NCI-H2081 (cell line): ENCODE results near the gene CIITA.
"Not testable (repeated sequence)": the region's sequence is repeated elsewhere in the genome, so short reads cannot be mapped to it uniquely, and the experiment has no call there.

Experiments used
- DNase-seq, 2 experiments: peaks; one replicate each; lab custom pipeline; 2025; lab: John Stamatoyannopoulos, UW

CIITA gene

DNA sequence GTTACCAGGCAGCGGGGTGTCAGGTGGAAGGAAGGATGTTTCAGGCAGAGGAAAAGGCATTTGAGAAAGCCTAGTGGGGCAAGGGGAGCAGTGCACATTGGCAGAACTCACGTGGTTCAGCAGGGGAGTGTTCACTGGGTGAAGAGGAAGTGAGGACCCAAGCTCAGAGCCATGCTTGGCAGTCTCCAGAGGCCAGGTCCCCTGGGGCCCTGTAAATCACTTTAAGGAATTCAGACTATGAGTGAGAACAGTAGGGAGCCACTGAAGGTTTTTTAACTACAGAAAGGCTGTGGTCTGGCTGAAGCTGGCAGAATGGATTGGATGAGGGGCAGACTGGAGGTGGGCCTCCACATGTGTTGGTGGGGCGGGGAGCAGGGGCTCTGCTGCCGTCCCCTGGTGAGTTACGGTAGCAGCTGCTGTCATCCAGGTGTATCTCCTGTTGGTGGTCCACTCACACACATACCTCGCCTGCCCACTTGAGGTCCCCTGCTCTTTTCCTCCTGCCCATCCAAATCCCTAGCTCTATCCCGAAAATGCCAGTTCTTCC, 72.5 kb downstream of the CIITA start:
- no peak for DNase-seq

- DNase-seq, result no peak
Measured at GRCh38 chr16:10950393-10950792, 73.4 kb downstream of the CIITA start.

- peak in 1 of 2 experiments; percentile 23 for DNase-seq
Measured at GRCh38 chr16:10951026-10951425, 74.0 kb downstream of the CIITA start.

GRCh38 chr16:10954903-10955302, 77.9 kb downstream of the CIITA start:
- no peak for DNase-seq

GRCh38 chr16:10957771-10958482, 80.9 kb downstream of the CIITA start:
- DNase-seq, result no peak

DNA sequence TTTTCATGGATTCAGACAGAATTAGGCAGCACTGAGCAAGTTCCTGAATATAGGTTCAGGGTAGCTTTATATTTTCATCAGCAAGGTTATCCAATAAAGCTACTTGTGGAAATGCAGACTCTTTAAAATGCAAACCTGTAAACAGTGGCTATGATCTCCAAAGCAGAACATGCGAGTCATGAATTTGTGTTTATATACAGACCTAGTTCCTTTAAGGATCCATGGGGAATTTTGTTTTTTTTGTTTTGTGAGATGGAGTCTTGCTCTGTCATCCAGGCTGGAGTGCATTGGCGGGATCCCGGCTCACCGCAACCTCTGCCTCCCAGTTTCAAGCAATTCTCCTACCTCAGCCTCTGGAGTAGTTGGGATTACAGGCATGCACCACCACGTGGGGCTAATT, 82.2 kb downstream of the CIITA start:
- no peak for DNase-seq

GRCh38 chr16:10961231-10961630, 84.2 kb downstream of the CIITA start:
- no peak for DNase-seq

GRCh38 chr16:10964039-10964890, 87.3 kb downstream of the CIITA start:
- DNase-seq, result peak; percentile 68 to 71

- DNase-seq, result no peak
Measured at GRCh38 chr16:10964891-10965326, 87.9 kb downstream of the CIITA start.

DNA sequence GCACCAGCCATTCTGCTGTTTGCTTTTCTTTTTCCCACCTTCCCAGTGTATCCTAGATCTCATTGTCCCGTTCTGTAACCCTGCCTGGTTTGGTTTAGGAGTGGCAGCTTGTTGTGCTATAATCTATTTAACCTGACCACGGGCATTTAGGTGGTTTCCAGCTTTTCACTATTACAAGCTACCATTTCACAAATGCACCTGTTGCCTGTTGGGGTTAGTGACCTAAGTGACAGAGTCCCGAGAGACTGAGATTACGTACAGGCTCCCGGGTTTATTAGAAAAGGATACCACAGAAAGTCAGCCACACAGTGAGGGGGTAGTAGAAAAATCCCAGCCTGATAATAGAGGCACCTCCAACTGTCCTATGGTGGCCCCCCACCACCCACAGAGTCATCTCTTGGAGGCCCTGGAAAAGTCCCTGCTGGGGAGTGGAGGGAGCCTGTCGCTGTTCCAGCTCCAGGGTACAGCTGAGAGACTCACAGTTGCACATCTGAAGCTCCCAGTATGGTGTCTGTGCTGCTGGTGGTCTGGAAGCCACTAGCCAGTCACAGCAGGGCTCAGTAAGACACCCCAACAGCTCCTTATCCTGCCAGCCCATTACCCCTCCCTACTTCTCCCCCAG, 88.5 kb downstream of the CIITA start:
- DNase-seq, result no peak

- DNase-seq, result no peak
Measured at GRCh38 chr16:10966129-10966528, 89.1 kb downstream of the CIITA start.

DNA sequence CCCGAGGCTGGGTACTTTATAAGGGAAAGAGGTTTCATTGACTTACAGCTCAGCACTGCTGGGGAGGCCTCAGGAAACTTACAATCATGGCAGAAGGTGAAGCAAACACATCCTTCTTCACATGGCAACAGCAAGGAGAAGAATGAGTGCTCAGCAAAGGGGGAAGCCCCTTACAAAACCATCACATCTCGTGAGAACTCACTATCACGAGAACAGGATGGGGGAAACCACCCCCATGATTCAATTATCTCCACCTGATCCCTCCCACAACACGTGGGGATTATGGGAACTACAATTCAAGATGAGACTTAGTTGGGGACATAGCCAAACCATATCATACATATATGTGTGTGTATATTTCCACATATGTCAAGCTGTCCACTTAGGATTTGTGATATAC, 89.6 kb downstream of the CIITA start:
- DNase-seq, result not testable (repeated sequence)

DNA sequence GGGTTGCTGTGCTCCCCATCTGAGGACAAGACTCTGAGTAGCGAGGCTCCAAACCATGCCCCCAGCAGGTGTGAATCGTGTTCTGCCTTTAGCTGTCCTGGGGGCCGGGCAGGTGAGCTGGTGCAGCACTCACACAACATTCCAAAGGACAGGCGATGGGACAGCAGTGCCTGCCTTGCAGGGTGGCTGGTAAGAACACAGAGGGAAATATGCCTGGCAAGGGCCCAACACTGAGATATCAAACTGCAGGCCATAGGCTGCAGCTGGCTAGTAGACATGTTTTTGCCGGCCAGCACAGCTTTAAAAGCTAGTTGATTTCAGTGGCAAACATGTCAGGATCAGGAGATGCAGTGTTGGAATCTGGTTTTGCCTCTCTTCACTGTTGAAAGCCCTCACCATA, 91.0 kb downstream of the CIITA start:
- DNase-seq, result no peak

DNA sequence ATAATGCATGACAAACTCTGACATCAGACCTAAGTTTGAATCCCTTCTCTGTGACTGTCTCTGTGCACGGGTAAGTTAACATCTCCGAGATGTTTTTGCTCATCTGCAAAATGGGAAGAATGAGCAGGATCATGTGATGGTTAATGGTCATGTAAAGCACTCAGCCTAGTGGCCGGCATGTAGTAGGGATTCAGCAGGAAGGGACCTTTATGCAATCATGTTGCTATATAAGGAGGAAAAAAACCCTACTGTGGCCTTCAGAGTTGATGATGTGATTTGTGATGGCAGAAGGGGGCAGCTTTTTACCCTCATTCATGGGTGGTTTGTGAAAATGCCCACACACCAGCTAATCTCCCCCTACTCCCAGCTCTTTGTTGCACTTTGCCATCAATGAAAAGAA, 91.5 kb downstream of the CIITA start:
- DNase-seq, result no peak

DNA sequence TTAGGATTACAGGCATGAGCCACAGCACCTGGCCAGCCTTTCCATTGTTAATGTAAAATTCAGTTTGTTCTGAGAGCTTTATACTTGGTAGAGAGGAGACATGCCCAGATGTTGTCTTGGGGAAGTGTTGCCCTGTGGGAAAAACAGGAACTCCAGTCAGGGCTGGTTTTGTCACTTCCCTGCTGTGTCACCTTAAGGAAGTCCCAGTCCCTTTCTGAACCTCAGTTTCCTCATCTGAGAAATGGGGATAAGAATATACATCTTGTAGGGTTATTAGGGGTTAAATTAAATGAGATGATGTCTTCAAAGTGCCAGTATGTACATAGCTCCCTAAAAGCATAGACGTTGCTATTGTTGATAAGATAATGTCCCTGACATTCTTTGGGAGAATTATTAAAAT, 92.6 kb downstream of the CIITA start:
- DNase-seq, result no peak

- DNase-seq, result no peak
Measured at GRCh38 chr16:10970065-10970464, 93.1 kb downstream of the CIITA start.

DNA sequence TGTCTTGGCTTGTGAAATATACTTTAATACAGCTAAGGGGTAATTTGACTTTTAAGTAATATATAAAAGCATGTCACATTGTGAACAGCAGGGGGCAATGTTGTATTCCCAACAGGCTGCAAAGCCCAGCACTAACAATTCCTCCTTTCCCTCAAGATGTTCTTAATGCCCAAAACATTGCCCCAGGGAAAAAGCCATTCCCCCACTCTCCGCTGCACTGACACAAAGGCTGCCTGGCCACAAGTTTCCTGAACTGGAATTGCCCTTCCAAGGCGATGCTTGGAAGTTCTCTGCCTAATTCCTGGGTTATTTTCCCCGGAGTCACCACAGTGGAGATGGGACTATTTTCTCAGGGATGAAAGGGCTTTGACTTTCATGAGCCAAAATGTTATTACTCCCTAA, 94.6 kb downstream of the CIITA start:
- DNase-seq, result peak; percentile 67

DNA sequence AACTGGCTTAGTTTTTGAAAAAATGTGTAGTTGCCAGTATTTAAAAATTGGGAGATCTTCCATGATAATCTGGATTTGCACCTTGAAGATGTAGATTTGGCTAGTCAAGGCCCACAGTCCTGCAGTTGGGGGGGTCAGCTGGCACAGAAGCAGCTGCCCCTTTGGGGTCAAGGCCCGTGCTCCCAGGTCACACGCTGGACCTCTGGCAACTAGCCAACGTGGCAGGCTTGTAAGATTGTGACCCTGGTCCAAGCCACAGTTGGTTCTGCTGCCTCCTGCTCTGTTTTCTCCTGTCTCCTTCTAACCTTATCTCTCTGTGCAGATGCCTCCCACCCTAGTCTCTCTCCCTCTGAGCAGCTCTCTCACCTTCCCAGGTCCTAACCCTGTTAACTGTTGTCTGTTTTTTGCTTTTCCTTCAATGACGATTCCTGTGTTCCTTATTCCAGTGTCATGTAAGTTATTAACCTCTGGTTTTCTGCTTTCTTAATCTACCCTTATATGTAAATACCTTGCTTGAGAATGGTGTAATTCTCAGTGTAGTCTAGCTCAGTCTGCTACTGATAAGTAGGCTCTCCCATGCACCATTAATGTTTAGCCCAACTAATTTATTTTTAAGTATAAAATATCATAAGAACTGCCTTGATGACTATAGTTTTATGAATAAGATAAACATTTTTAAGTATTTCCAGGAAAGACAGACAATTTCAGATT, 95.3 kb downstream of the CIITA start:
- no peak for DNase-seq

GRCh38 chr16:10972819-10973464, 95.9 kb downstream of the CIITA start:
- DNase-seq, result no peak

DNA sequence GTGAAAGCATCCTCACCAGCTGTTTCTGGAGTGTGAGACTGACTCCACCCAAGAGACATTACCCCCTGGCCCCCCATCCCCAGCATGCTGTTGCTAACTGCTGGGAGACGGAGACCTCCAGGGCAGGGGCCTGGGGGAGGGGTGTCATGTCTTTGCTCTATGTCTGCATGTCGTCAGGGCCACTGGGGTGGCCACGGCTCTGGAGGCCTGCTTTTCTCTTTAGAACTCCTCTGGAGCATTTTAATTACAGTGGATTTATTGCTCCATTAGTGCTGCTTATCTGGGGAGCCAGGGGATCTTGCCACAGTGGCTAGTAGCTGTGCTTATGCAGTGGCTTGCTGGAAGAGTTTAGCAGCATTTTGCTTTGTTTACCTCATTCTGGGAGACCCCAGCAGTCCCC, 99.6 kb downstream of the CIITA start:
- DNase-seq, result no peak

DNA sequence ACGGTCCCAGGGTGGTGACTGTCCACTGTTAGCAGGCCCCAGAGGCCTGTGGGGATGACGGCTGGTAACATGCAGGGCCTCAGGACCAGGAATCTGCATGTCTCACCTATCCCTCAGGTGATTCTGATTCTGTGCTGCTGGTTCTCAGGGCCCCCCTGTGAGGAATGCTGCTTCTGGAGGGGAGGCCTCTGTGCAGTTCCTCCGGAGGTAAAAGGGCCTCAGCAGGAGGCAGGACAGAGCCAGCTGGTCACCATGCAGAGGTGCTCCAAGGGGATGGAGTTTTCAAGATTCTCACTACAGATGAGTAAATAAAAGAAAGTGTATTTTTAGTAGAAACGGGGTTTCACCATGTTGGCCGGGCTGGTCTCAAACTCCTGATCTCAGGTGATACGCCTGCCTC, 101.1 kb downstream of the CIITA start:
- no peak for DNase-seq
